GM21717 (cell line): ENCODE results near the gene PRM3.

Experiments
- ATAC-seq: cut with Tn5 transposase; IDR thresholded peaks from one replicate; pipeline ENCODE4 v1.9.1; 2021; ENCODE audit warnings: mild to moderate bottlenecking, moderate library complexity; ENCODE audit not compliant: unreplicated experiment

The PRM3 gene

GRCh38 chr16:11272921-11273720 is at the start of gene PRM3:
TSS of gene PRM3 (minus strand) at chr16:11273629. CDS start at chr16:11273595, 34 bp downstream.
- ATAC-seq, result no peak

GRCh38 chr16:11322823-11323222 is 49.4 kb upstream of the PRM3 start:
- ATAC-seq, result no peak

GRCh38 chr16:11321662-11322061 is 48.2 kb upstream of the PRM3 start:
- no peak for ATAC-seq

GRCh38 chr16:11320170-11320569 is 46.7 kb upstream of the PRM3 start:
- ATAC-seq, result no peak

GRCh38 chr16:11319529-11320146 is 46.2 kb upstream of the PRM3 start:
- no peak for ATAC-seq

- ATAC-seq, result no peak
These were observed 45.4 kb upstream of the PRM3 start for GRCh38 chr16:11318817-11319216.

- ATAC-seq, result no peak
These were observed 43.0 kb upstream of the PRM3 start for GRCh38 chr16:11316331-11317015.

- no peak for ATAC-seq
These were observed 42.1 kb upstream of the PRM3 start for GRCh38 chr16:11315510-11315909.

GRCh38 chr16:11314309-11314894 is 41.0 kb upstream of the PRM3 start:
- ATAC-seq, result no peak

GRCh38 chr16:11313493-11314308 is 40.3 kb upstream of the PRM3 start:
- no peak for ATAC-seq

- ATAC-seq, result no peak
These were observed 39.5 kb upstream of the PRM3 start for GRCh38 chr16:11312718-11313492.

- ATAC-seq, result no peak
These were observed 37.6 kb upstream of the PRM3 start for GRCh38 chr16:11310997-11311561.

- ATAC-seq, result no peak
These were observed 37.2 kb upstream of the PRM3 start for GRCh38 chr16:11310634-11310977.

GRCh38 chr16:11309895-11310633 is 36.6 kb upstream of the PRM3 start:
- ATAC-seq, result peak; percentile 36

- peak; percentile 34 for ATAC-seq
These were observed 35.3 kb upstream of the PRM3 start for GRCh38 chr16:11308493-11309283.

- no peak for ATAC-seq
These were observed 34.4 kb upstream of the PRM3 start for GRCh38 chr16:11307639-11308492.

- ATAC-seq, result no peak
These were observed 33.7 kb upstream of the PRM3 start for GRCh38 chr16:11306997-11307638.
